SHP77 (cell line): Measurements from ENCODE around the gene MYRIP.
"Not testable (repeated sequence)": the region's sequence is repeated elsewhere in the genome, so short reads cannot be mapped to it uniquely, and the experiment has no call there.

Experiments used
- DNase-seq, 2 experiments: peaks; one replicate each; lab custom pipeline; 2025; lab: John Stamatoyannopoulos, UW

The MYRIP gene

GRCh38 chr3:39808467-39809180 is 785 bp upstream of the MYRIP start:
- no peak for DNase-seq

- DNase-seq: no peak
Observed at GRCh38 chr3:39809995-39810595, 686 bp downstream of the MYRIP start.

- DNase-seq: no peak
Observed at GRCh38 chr3:39810647-39811161, 1.3 kb downstream of the MYRIP start.

- DNase-seq: no peak
Observed at GRCh38 chr3:39811561-39811960, 2.2 kb downstream of the MYRIP start.

GRCh38 chr3:39812537-39812936 is 3.1 kb downstream of the MYRIP start:
- peak in 1 of 2 experiments; percentile 10 for DNase-seq

- peak in 1 of 2 experiments; percentile 5 for DNase-seq
Observed at GRCh38 chr3:39814007-39814406, 4.6 kb downstream of the MYRIP start.

- no peak for DNase-seq
Observed at GRCh38 chr3:39819899-39820298, 10.5 kb downstream of the MYRIP start.

GRCh38 chr3:39833764-39834163 is 24.4 kb downstream of the MYRIP start:
- not testable (repeated sequence) for DNase-seq

GRCh38 chr3:39839484-39839883 is 30.1 kb downstream of the MYRIP start:
- DNase-seq: no peak

GRCh38 chr3:39843440-39843839 is 34.0 kb downstream of the MYRIP start:
- DNase-seq: no peak

- DNase-seq: no peak
Observed at GRCh38 chr3:39848365-39848764, 39.0 kb downstream of the MYRIP start.

GRCh38 chr3:39849992-39850715 is 40.7 kb downstream of the MYRIP start:
- DNase-seq: peak in 1 of 2 experiments; percentile 10

- no peak for DNase-seq
Observed at GRCh38 chr3:39850716-39851032, 41.3 kb downstream of the MYRIP start.

GRCh38 chr3:39855517-39855916 is 46.1 kb downstream of the MYRIP start:
- no peak for DNase-seq

- DNase-seq: no peak
Observed at GRCh38 chr3:39869890-39870289, 60.5 kb downstream of the MYRIP start.

GRCh38 chr3:39870706-39871105 is 61.3 kb downstream of the MYRIP start:
- DNase-seq: no peak

- no peak for DNase-seq
Observed at GRCh38 chr3:39879581-39879980, 70.2 kb downstream of the MYRIP start.

- DNase-seq: no peak
Observed at GRCh38 chr3:39882111-39882510, 72.7 kb downstream of the MYRIP start.

GRCh38 chr3:39892068-39892467 is 82.7 kb downstream of the MYRIP start:
- DNase-seq: no peak

- no peak for DNase-seq
Observed at GRCh38 chr3:39896184-39896583, 86.8 kb downstream of the MYRIP start.

GRCh38 chr3:39900462-39901002 is 91.1 kb downstream of the MYRIP start:
- DNase-seq: no peak

GRCh38 chr3:39903253-39903652 is 93.8 kb downstream of the MYRIP start:
- no peak for DNase-seq

GRCh38 chr3:39905788-39906187 is 96.4 kb downstream of the MYRIP start:
- no peak for DNase-seq
